Astrocyte of the spinal cord (primary cell): ENCODE measurements around the gene SHISA9.

Experiments
- DNase-seq: peaks from one replicate; pipeline ENCODE4 v3.0.0; 2011; ENCODE audit warnings: low read depth, low spot score
- H3K4me3 ChIP-seq: 2 replicates; pipeline ENCODE4 v1.5.1; 2011; ENCODE audit warnings: low read depth, mild to moderate bottlenecking, low read length, moderate library complexity
- in situ Hi-C: cut with HindIII; loops from 2 replicates; pipeline ENCODE4 v1.10.0; 2017; ENCODE audit warnings: low sequenced_read_pairs
- TF ChIP-seq, protein P1 (sequence below): IDR thresholded peaks from 2 replicates; pipeline ENCODE4 v1.5.1; 2012; ENCODE audit warnings: low read depth, mild to moderate bottlenecking, low read length, inconsistent platforms

SHISA9 gene

DNA sequence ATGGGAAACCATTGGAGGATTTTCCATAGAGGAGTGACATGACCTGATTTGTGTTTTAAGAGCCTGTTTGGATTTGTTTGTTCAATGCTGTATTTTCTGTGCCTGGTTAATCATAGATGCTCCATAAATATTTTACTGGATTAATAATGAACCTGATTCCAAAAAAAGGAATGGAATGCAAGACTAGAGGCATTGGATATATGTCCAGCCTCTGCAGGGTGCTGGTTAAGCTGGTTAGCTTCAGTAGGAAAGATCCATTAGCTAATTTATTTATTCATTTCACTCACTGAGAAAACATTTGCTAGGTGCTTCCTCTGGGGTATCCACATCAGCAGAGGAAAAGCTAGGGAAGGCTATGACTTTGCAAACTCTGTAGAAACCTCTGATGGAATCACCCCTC lies 57.7 kb downstream of the SHISA9 start:
- TF ChIP-seq, protein P1, sequence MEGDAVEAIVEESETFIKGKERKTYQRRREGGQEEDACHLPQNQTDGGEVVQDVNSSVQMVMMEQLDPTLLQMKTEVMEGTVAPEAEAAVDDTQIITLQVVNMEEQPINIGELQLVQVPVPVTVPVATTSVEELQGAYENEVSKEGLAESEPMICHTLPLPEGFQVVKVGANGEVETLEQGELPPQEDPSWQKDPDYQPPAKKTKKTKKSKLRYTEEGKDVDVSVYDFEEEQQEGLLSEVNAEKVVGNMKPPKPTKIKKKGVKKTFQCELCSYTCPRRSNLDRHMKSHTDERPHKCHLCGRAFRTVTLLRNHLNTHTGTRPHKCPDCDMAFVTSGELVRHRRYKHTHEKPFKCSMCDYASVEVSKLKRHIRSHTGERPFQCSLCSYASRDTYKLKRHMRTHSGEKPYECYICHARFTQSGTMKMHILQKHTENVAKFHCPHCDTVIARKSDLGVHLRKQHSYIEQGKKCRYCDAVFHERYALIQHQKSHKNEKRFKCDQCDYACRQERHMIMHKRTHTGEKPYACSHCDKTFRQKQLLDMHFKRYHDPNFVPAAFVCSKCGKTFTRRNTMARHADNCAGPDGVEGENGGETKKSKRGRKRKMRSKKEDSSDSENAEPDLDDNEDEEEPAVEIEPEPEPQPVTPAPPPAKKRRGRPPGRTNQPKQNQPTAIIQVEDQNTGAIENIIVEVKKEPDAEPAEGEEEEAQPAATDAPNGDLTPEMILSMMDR = no peak
- no peak overlapping the region for H3K4me3 ChIP-seq
- in situ Hi-C loops = no loop called here
- DNase-seq = no peak

GRCh38 chr16:12961626-12962025 lies 60.2 kb downstream of the SHISA9 start:
- DNase-seq = no peak
- TF ChIP-seq, protein P1 = no peak
- in situ Hi-C loops = no loop called here
- no peak overlapping the region for H3K4me3 ChIP-seq

GRCh38 chr16:12964461-12964860 lies 63.1 kb downstream of the SHISA9 start:
- in situ Hi-C loops = no loop called here
- no peak for DNase-seq
- no peak overlapping the region for H3K4me3 ChIP-seq
- TF ChIP-seq, protein P1 = no peak

- no peak for DNase-seq
- TF ChIP-seq, protein P1 = no peak
- H3K4me3 ChIP-seq = no peak overlapping the region
- in situ Hi-C loops = no loop called here
Observed at GRCh38 chr16:12965274-12965804, 63.9 kb downstream of the SHISA9 start.

- TF ChIP-seq, protein P1 = no peak
- H3K4me3 ChIP-seq = no peak overlapping the region
- in situ Hi-C loops = no loop called here
- DNase-seq = peak; percentile 40
Observed at GRCh38 chr16:12971241-12971640, 69.8 kb downstream of the SHISA9 start.

DNA sequence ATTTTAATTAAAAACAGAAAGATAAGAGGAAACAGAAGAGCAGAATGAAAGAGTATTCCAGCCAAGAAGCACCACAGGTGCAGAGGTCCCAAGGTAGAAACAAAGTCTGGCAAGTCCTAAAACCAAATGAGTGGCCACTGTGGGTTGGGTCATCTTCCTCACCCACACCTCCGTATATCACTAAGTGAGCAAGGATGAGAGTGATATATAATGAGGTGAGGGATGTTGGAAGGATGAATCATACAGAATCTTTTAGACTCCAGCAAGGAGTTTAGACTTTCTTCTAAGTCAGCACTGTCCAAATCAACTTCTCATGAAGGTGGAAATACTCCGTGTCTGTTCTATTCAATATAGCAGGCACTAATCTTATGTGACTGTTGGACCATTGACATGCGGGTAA lies 70.8 kb downstream of the SHISA9 start:
- H3K4me3 ChIP-seq = no peak overlapping the region
- TF ChIP-seq, protein P1 = no peak
- DNase-seq = no peak
- in situ Hi-C loops = no loop called here

- TF ChIP-seq, protein P1 = no peak
- no peak overlapping the region for H3K4me3 ChIP-seq
- in situ Hi-C loops = no loop called here
- DNase-seq = no peak
Observed at GRCh38 chr16:12975766-12976165, 74.4 kb downstream of the SHISA9 start.
